Left renal cortex interstitium (tissue), 4 donors: Measurements from ENCODE around the gene SLCO4A1. TPM values are rescaled to one million over a fixed set of nuclear protein-coding genes. Genes with fewer than 3 reads are reported as not detected.
A peak's percentile ranks its signal among the peaks of the same experiment; 100 is the strongest.

Experiments used
- DNase-seq, 4 donors: peaks; one replicate each; pipeline ENCODE4 v3.0.0-alpha.2; 2013; ENCODE audit warnings: low read depth in 4 of 4, low spot score in 2 of 4, missing footprints in 1 of 4
- polyA plus RNA-seq, 4 donors: library from polyadenylated mRNA; unstranded; fragments of 120-200 nt; gene quantifications; one replicate each; pipeline ENCODE4 v1.2.1, GENCODE V29; 2013; ENCODE audit not compliant: insufficient read length in 4 of 4

The SLCO4A1 gene
- polyA plus RNA-seq, 4 donors: 1.8 to 9.1 (median 3.4) TPM

- DNase-seq: no peak
These were observed 53.4 kb downstream of the SLCO4A1 start for GRCh38 chr20:62695448-62696414.

GRCh38 chr20:62696434-62696957, 54.2 kb downstream of the SLCO4A1 start:
- DNase-seq: no peak

GRCh38 chr20:62696989-62697388, 54.7 kb downstream of the SLCO4A1 start:
- no peak for DNase-seq

GRCh38 chr20:62697468-62697912, 55.2 kb downstream of the SLCO4A1 start:
- no peak for DNase-seq

GRCh38 chr20:62698231-62698630, 55.9 kb downstream of the SLCO4A1 start:
- DNase-seq: no peak

GRCh38 chr20:62699296-62699695, 57.0 kb downstream of the SLCO4A1 start:
- no peak for DNase-seq

- DNase-seq: no peak
These were observed 57.4 kb downstream of the SLCO4A1 start for GRCh38 chr20:62699741-62700140.

GRCh38 chr20:62700261-62700930, 58.1 kb downstream of the SLCO4A1 start:
- DNase-seq: no peak

- no peak for DNase-seq
These were observed 59.1 kb downstream of the SLCO4A1 start for GRCh38 chr20:62701161-62702012.

- no peak for DNase-seq
These were observed 59.7 kb downstream of the SLCO4A1 start for GRCh38 chr20:62702013-62702300.

GRCh38 chr20:62702895-62703852, 60.9 kb downstream of the SLCO4A1 start:
- no peak for DNase-seq

GRCh38 chr20:62703853-62704228, 61.5 kb downstream of the SLCO4A1 start:
- no peak for DNase-seq

GRCh38 chr20:62704341-62704948, 62.1 kb downstream of the SLCO4A1 start:
- peak; percentile 53 to 89 (median 74) for DNase-seq

GRCh38 chr20:62705627-62706026, 63.3 kb downstream of the SLCO4A1 start:
- DNase-seq: no peak

GRCh38 chr20:62706344-62706743, 64.0 kb downstream of the SLCO4A1 start:
- DNase-seq: no peak

- no peak for DNase-seq
These were observed 64.6 kb downstream of the SLCO4A1 start for GRCh38 chr20:62706857-62707256.

GRCh38 chr20:62707276-62707920, 65.1 kb downstream of the SLCO4A1 start:
- no peak for DNase-seq

GRCh38 chr20:62707921-62708521, 65.7 kb downstream of the SLCO4A1 start:
- no peak for DNase-seq
